ENCODE data around the gene PJA2.

The PJA2 gene

DNA sequence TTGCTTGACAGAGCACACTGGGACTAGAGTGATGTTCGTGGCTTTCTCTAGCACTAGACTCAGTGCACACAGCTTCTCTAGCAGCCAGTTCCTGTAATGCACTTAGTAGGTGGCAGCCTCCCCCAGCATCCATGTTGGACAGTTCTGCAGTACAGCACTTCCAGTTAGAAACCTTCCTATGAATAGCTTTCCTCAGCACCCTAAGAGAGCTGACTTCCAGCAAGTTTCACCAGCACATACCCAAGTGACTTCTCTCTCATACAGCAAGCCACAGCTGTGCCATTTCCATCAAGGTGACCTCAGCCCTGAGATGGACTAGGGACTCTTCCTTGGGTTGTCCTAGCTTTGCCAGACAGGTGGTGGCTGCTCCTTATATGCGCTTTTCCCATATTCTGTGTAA, 60.4 kb downstream of the PJA2 start:
- no peak for DNase-seq

DNA sequence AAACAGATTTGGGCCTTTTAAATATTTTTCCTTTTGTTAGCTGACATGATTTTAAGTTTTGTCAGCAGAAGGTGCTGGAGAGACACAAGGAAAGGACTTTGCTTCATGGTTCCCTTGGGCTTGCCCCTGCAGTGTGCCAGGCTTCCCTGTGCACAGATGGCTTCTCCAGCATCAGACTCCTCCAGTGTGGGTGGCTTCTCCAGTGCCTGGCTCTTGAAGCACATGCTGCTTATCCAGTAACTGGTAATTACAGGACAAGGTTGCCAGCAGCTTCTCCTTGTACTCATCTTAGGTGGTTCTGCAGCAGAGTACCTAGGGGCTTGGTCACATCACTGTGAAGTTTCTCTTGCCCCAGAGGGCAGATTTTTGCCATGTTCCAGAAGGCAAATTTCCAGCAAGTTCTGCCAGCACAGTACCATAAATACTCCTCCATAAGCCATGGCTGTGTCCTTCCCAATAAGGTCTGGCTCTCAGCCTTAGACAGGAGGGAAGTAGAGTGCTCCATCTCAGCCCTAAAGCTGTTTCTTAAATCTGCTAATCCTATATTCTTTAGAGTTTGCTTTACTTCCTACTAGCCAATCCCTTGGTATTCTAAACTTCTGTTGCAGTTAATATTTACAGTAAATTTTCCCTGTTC, 62.4 kb downstream of the PJA2 start:
- no peak for DNase-seq

DNA sequence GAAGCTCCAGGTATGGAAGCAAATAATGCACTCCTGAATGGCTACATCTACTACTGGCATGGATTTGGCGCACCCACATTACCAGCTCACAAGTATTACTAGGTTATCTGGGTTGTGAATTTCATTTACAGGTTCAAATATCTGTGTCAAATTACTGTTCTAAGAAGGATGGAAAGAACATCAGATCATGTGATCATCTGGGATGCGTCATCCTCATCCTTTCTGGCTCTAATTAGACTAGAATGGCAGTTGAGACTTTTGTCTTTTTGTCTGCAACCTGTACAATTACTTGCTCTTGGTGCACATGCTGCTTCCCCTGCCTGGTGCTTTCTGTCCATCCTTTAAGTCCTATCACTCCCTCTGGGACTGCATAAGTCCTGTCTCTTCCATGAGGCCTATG, 64.1 kb downstream of the PJA2 start:
- DNase-seq = no peak

- no peak for DNase-seq
Measured at GRCh38 chr5:109340351-109340750, 69.4 kb downstream of the PJA2 start.

GRCh38 chr5:109335114-109335513, 74.7 kb downstream of the PJA2 start:
- no peak for DNase-seq

- no peak for DNase-seq
Measured at GRCh38 chr5:109334056-109334455, 75.7 kb downstream of the PJA2 start.

DNA sequence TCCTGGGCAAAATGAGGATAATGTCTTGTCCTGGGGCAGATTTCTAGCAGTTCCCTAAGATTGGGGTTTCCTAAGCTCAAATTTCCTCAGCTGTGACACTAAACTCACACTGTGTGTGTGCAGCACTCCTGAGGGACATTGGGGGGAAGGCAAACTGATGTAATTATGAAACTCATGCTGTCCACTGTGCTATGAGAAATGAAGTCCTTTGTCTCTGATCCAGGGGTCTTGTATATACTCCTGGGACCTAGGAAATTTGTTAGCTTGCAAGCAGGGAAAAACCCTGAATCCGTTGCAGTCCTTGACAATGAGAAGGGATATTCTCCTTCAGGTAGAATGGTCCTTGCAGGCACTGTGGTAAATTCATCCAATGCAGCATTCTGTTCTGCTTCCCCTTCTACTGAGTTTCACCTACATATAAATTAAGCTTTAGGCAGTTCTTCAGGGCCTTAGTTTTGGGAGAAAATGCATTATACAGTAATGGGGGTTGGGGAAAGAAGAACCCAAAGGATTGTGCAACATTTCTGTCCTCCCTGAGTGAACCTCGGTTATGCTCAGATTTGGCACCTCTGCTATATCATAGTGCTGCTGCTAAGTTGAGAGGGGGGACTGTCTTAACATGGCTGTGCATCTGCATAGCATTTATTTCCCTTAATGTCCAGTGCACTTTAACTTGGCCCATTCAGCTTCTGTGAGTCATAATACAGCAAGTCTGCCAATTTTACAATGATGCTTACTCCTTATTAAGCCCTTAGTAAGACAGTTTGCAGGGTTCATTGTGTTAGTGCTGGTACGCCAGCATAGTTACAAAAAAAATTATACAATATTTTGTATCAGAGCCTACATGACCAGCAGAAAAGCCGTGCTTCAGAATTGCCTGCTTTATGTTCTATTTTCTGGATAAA, 80.2 kb downstream of the PJA2 start:
- no peak for DNase-seq

GRCh38 chr5:109328626-109329025, 81.1 kb downstream of the PJA2 start:
- DNase-seq = no peak

- DNase-seq = no peak
Measured at GRCh38 chr5:109327570-109327969, 82.2 kb downstream of the PJA2 start.

- DNase-seq = no peak
Measured at GRCh38 chr5:109326919-109327318, 82.9 kb downstream of the PJA2 start.

GRCh38 chr5:109325456-109325855, 84.3 kb downstream of the PJA2 start:
- no peak for DNase-seq

- DNase-seq = no peak
Measured at GRCh38 chr5:109324931-109325330, 84.8 kb downstream of the PJA2 start.

- DNase-seq = no peak
Measured at GRCh38 chr5:109324351-109324750, 85.4 kb downstream of the PJA2 start.

GRCh38 chr5:109322694-109323093, 87.1 kb downstream of the PJA2 start:
- no peak for DNase-seq

DNA sequence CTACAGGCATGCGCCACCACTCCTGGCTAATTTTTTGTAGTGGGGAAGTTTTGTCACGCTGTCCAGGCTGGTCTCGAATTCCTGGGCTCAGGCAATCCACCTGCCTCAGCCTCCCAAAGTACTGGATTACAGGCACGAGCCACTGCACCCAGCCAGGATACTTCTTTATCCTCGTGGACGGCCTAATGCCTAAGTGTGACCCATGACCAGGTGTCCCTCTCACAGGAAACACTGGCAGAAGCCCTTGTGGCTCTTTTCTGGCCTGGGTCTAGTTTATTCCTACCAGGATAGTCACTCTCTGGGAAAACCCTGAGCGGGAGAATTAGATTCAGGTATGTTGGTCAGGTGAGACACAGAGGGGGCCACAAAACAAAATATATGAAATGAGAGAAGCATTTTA, 90.4 kb downstream of the PJA2 start:
- DNase-seq = no peak

- no peak for DNase-seq
Measured at GRCh38 chr5:109318455-109319108, 91.2 kb downstream of the PJA2 start.

- DNase-seq = no peak
Measured at GRCh38 chr5:109316634-109317033, 93.1 kb downstream of the PJA2 start.

DNA sequence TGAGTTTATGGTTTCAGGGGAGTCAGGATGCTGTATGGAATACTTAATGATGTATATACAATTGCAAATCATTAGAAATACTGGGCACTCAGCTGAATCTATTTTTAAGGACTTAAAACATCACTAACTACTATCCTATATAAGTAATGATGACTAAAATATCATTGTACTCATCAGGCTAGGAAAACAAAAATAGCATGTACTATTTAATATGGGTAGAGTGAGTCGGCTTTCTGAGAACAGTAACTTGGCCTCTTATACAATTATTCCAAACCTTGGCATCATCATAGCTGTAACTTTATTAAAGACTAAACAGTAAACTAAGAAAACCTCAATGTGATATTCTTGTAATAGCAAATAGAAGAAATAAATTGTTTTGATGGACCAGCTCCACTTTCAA, 94.5 kb downstream of the PJA2 start:
- no peak for DNase-seq

DNA sequence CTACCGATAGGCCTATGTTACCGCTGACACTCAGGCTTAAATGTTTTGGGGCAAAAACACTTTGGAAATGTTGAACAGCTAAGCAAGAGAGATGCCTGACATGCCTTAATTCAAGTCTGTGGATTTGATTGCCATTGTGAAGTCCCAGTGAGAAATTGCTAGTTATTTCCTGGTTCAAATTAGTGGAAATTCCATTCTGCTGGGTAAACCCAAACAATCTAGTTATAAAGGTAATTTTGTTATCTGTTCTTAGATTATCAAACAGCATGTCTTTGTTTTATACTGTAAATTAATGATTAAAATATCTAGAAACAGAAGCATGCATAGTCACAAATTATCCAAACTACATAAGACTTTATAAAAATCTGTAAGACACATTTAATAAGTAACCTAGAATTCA, 96.6 kb downstream of the PJA2 start:
- DNase-seq = no peak

DNA sequence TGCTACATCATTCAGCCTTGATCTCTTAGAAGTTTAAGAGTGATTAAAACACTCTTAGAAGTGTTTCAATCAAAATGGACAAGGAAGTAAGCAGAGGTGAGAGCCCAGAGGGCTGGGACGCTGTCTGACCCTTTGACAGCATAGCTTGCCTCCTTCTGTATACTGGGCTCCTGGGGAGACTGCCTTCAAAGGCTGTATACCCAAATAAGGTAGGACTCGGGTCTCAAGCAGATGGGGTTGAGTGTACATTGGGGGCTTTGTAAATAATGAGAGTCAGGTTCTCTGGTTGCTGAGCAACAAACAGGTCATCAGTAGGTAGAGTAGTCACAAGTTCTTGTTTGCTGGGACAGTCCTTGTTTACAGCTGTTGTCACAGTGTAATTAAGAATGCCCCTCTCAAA, 97.1 kb downstream of the PJA2 start:
- DNase-seq = no peak

DNA sequence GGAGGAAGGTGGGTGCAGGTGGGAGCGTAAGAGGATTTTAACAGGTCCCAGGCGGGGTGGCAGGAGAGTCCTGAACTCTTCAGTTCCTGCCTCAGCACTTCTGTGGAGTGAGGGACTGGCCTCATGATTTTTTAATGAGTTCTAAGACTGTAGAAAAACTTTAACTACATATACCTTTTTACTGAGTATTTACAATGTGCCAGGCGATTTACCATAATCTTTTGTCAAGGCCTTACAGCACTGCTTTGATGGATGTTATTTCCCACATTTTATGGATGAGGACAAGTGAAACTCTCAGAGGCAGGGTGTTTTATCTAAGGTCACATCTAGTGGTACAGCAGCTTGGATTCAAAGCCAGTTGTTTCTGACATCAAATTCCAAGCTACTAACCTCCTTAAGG, 99.5 kb downstream of the PJA2 start:
- no peak for DNase-seq

GRCh38 chr5:109309326-109310063, 100.3 kb downstream of the PJA2 start:
- no peak for DNase-seq

- DNase-seq = no peak
Measured at GRCh38 chr5:109307951-109308350, 101.8 kb downstream of the PJA2 start.

All from activated gamma-delta T cell treated with Interleukin-2 at 50 U/mL for 16 hours (primary cell).